HepG2 (cell line): ENCODE measurements around the gene CD274. TPM values are rescaled to one million over a fixed set of nuclear protein-coding genes. Genes with fewer than 3 reads are reported as not detected.

Experiments used
- AGO1 ChIP-seq: fragments of 200-400 bp; formaldehyde crosslinking; IDR thresholded peaks from 2 replicates; pipeline ENCODE4 v1.6.1; 2017; ENCODE audit warnings: mild to moderate bottlenecking, low read depth, low read length, moderate library complexity; ENCODE audit not compliant: poor library complexity, severe bottlenecking
- DMAP1 ChIP-seq: IDR thresholded peaks from 2 replicates; pipeline ENCODE4 v1.6.1; 2016
- DMTF1 ChIP-seq: sonication (generic); formaldehyde crosslinking; IDR thresholded peaks from 2 replicates; pipeline ENCODE4 v1.4.0; 2020; ENCODE audit warnings: mild to moderate bottlenecking, missing genetic modification reagents
- HNRNPLL ChIP-seq: fragments of 200-400 bp; formaldehyde crosslinking; IDR thresholded peaks from 2 replicates; pipeline ENCODE4 v1.6.1; 2017; ENCODE audit warnings: mild to moderate bottlenecking, low read depth, low read length; ENCODE audit not compliant: poor library complexity, severe bottlenecking
- KAT7 ChIP-seq: IDR thresholded peaks from 2 replicates; pipeline ENCODE4 v1.6.1; 2018; ENCODE audit warnings: borderline replicate concordance, missing compliant biosample characterization
- SIN3A ChIP-seq: IDR thresholded peaks from 2 replicates; pipeline ENCODE4 v1.6.1; 2011; ENCODE audit warnings: low read depth, mild to moderate bottlenecking, control low read depth, low read length, borderline replicate concordance
- TFDP1 ChIP-seq: IDR thresholded peaks from 2 replicates; pipeline ENCODE4 v1.6.1; 2016; ENCODE audit warnings: missing compliant biosample characterization, missing genetic modification reagents, borderline replicate concordance
- ZBTB7A ChIP-seq: sonication (generic); formaldehyde crosslinking; IDR thresholded peaks from 2 replicates; pipeline ENCODE4 v1.8.0; 2022; ENCODE audit warnings: mild to moderate bottlenecking, missing genetic modification reagents
- ZFP62 ChIP-seq: sonication (generic); formaldehyde crosslinking; IDR thresholded peaks from 2 replicates; pipeline ENCODE4 v1.4.0; 2020; ENCODE audit warnings: missing genetic modification reagents
- ZGPAT ChIP-seq: IDR thresholded peaks from 2 replicates; pipeline ENCODE4 v1.6.1; 2016; ENCODE audit warnings: mild to moderate bottlenecking
- ZNF362 ChIP-seq: sonication (generic); formaldehyde crosslinking; IDR thresholded peaks from 2 replicates; pipeline ENCODE4 v1.4.0; 2020; ENCODE audit warnings: missing genetic modification reagents, mild to moderate bottlenecking, borderline replicate concordance
- ZNF724P ChIP-seq: sonication (generic); formaldehyde crosslinking; IDR thresholded peaks from 2 replicates; pipeline ENCODE4 v1.8.0; 2022; ENCODE audit warnings: missing genetic modification reagents, borderline replicate concordance
- ZNF737 ChIP-seq: sonication (generic); formaldehyde crosslinking; IDR thresholded peaks from 2 replicates; pipeline ENCODE4 v1.5.0; 2020; ENCODE audit warnings: missing genetic modification reagents, mild to moderate bottlenecking, borderline replicate concordance
- polyA plus RNA-seq, 8 experiments: library from polyadenylated mRNA; depleted of rRNA in 3 of 8; stranded (reverse) in 7 of 8; unstranded in 1 of 8; fragments of >200 nt; fragmentation: Illumina TruSeq in 4 of 8; extraction: Trizol in 4 of 8; gene quantifications; 2 replicates each; pipeline versions ENCODE4 v1.2.1 to v1.2.3, GENCODE V29; 2011 to 2016; ENCODE audit warnings: low read depth in 4 of 8, missing spikeins in 1 of 8, mixed read lengths in 1 of 8; ENCODE audit not compliant: insufficient read depth in 1 of 8
- total RNA-seq, 5 experiments: library from RNA; depleted of rRNA; stranded (reverse); fragments of >200 nt; fragmentation: Illumina TruSeq; extraction: Trizol; gene quantifications; 2 replicates each; pipeline ENCODE4 v1.2.3, GENCODE V29; 2016; ENCODE audit warnings: low read depth in 1 of 5
- TF ChIP-seq, protein P1 (sequence below): sonication (generic); formaldehyde crosslinking; IDR thresholded peaks from 2 replicates; pipeline ENCODE4 v1.5.1; 2020; ENCODE audit warnings: mild to moderate bottlenecking, missing genetic modification reagents, moderate library complexity
- TF ChIP-seq, protein P2 (sequence below): sonication (generic); formaldehyde crosslinking; IDR thresholded peaks from 2 replicates; pipeline ENCODE4 v1.4.0; 2020; ENCODE audit warnings: mild to moderate bottlenecking, low read depth, missing genetic modification reagents
- TF ChIP-seq, protein P3 (sequence below): sonication (generic); formaldehyde crosslinking; IDR thresholded peaks from 2 replicates; pipeline ENCODE4 v1.4.0; 2020; ENCODE audit warnings: mild to moderate bottlenecking, missing genetic modification reagents

The CD274 gene
- total and polyA plus RNA-seq, 2 of the 13 experiments (the other 11 are each of a cell fraction or from before 2014, with no cell fraction given): 0.17 to 0.49 TPM

- TF ChIP-seq, protein P1, sequence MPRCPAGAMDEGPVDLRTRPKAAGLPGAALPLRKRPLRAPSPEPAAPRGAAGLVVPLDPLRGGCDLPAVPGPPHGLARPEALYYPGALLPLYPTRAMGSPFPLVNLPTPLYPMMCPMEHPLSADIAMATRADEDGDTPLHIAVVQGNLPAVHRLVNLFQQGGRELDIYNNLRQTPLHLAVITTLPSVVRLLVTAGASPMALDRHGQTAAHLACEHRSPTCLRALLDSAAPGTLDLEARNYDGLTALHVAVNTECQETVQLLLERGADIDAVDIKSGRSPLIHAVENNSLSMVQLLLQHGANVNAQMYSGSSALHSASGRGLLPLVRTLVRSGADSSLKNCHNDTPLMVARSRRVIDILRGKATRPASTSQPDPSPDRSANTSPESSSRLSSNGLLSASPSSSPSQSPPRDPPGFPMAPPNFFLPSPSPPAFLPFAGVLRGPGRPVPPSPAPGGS (CRISPR knock-in tag): peak; percentile 49; the same call in 1 of the 2 replicates
- TF ChIP-seq ZNF737 (CRISPR knock-in tag): no peak
- TF ChIP-seq ZBTB7A (CRISPR knock-in tag): no peak
- TF ChIP-seq DMAP1: peak; percentile 59
- TF ChIP-seq KAT7: 0 out of 2 replicates have a peak, but pooled peaks have one; percentile 52
- TF ChIP-seq, protein P2, sequence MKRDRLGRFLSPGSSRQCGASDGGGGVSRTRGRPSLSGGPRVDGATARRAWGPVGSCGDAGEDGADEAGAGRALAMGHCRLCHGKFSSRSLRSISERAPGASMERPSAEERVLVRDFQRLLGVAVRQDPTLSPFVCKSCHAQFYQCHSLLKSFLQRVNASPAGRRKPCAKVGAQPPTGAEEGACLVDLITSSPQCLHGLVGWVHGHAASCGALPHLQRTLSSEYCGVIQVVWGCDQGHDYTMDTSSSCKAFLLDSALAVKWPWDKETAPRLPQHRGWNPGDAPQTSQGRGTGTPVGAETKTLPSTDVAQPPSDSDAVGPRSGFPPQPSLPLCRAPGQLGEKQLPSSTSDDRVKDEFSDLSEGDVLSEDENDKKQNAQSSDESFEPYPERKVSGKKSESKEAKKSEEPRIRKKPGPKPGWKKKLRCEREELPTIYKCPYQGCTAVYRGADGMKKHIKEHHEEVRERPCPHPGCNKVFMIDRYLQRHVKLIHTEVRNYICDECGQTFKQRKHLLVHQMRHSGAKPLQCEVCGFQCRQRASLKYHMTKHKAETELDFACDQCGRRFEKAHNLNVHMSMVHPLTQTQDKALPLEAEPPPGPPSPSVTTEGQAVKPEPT: no peak
- TF ChIP-seq ZNF724P: peak; percentile 69; the same call in 1 of the 2 replicates
- TF ChIP-seq AGO1: peak; percentile 68
- peak; percentile 79 for TF ChIP-seq ZGPAT (CRISPR knock-in tag)
- no peak for TF ChIP-seq ZFP62
- TF ChIP-seq SIN3A: no peak
- peak; percentile 82; the same call in 1 of the 2 replicates for TF ChIP-seq TFDP1 (CRISPR knock-in tag)
- no peak for TF ChIP-seq DMTF1 (CRISPR knock-in tag)
- no peak for TF ChIP-seq ZNF362 (CRISPR knock-in tag)
- peak; percentile 100 for TF ChIP-seq HNRNPLL
- TF ChIP-seq, protein P3, sequence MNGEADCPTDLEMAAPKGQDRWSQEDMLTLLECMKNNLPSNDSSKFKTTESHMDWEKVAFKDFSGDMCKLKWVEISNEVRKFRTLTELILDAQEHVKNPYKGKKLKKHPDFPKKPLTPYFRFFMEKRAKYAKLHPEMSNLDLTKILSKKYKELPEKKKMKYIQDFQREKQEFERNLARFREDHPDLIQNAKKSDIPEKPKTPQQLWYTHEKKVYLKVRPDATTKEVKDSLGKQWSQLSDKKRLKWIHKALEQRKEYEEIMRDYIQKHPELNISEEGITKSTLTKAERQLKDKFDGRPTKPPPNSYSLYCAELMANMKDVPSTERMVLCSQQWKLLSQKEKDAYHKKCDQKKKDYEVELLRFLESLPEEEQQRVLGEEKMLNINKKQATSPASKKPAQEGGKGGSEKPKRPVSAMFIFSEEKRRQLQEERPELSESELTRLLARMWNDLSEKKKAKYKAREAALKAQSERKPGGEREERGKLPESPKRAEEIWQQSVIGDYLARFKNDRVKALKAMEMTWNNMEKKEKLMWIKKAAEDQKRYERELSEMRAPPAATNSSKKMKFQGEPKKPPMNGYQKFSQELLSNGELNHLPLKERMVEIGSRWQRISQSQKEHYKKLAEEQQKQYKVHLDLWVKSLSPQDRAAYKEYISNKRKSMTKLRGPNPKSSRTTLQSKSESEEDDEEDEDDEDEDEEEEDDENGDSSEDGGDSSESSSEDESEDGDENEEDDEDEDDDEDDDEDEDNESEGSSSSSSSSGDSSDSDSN (CRISPR knock-in tag): peak; percentile 68
Measured at GRCh38 chr9:5450359-5451091, at the start of gene CD274 (continued).
